ENCODE measurements around the gene CCDC88C. TPM values are rescaled to one million over a fixed set of nuclear protein-coding genes. Genes with fewer than 3 reads are reported as not detected.

The CCDC88C gene
- total and polyA plus RNA-seq, 2 experiments from 2014 or later, result 23.6 to 60.7 TPM

DNA sequence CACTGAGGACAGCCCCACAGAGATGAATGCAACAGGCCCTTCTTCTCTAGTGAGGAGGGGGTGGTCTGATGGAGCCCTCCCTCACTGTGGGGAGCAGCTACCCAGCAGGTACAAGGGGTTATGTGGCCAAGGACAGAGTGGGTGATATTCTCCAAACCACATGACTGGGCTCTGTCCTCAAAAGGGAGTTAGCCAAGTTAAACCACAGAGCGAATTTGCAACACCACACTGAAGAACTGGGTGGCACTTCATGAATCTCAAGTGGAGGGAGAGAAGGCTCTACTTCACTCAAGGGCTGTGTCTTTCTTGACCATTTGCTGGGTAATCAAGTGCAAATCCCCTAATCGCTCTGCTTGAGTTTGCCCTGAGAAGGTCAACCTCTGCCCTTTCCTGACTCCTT, 185.6 kb downstream of the CCDC88C start:
- Histone ChIP-seq H3K36me3 (ENCODE audit: insufficient read depth) (no peaks in the 10 kb centered on the region), H2AFZ (no peak overlapping the region), H3K4me2 (no peak overlapping the region), H3K27ac (ENCODE audit: low read depth) (no peak overlapping the region), H3K27me3 (ENCODE audit: insufficient read depth) (no peaks in the 10 kb centered on the region), H3K4me1 (ENCODE audit: insufficient read depth) (peaks cover 14% of the 10 kb centered on the region; the same call in 1 of the 2 replicates), H3K9me2 (ENCODE audit: insufficient read depth) (peaks cover 5% of the 10 kb centered on the region; the same call in 1 of the 2 replicates), H4K20me1 (replicated peaks; ENCODE audit: insufficient read depth) (no peaks in the 10 kb centered on the region; the same call in 1 of the 2 replicates), H3K4me3 (no peak overlapping the region), H3K79me2 (replicated peaks; ENCODE audit: insufficient read depth) (no peaks in the 10 kb centered on the region), H3F3A (replicated peaks; ENCODE audit: low read depth) (no peaks in the 10 kb centered on the region)
- DNase-seq (ENCODE audit: low spot score), result no peak
- Mint-ChIP-seq H3K4me1 (peaks cover 14% of the 10 kb centered on the region), H3K4me3 (no peak overlapping the region), H3K36me3 (ENCODE audit: low read depth) (peaks cover 23% of the 10 kb centered on the region), H3K9me3 (peaks cover 24% of the 10 kb centered on the region), H3K27ac (no peak overlapping the region), H3K27me3 (ENCODE audit: insufficient read depth, low read depth, poor library complexity) (peaks cover 10% of the 10 kb centered on the region)
- TF ChIP-seq, protein P1, sequence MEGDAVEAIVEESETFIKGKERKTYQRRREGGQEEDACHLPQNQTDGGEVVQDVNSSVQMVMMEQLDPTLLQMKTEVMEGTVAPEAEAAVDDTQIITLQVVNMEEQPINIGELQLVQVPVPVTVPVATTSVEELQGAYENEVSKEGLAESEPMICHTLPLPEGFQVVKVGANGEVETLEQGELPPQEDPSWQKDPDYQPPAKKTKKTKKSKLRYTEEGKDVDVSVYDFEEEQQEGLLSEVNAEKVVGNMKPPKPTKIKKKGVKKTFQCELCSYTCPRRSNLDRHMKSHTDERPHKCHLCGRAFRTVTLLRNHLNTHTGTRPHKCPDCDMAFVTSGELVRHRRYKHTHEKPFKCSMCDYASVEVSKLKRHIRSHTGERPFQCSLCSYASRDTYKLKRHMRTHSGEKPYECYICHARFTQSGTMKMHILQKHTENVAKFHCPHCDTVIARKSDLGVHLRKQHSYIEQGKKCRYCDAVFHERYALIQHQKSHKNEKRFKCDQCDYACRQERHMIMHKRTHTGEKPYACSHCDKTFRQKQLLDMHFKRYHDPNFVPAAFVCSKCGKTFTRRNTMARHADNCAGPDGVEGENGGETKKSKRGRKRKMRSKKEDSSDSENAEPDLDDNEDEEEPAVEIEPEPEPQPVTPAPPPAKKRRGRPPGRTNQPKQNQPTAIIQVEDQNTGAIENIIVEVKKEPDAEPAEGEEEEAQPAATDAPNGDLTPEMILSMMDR (conservative IDR thresholded peaks at IDR 0.05; ENCODE audit: low read depth in 2 of 2), result no peak
- TF ChIP-seq ZNF462 (CRISPR knock-in tag; IDR thresholded peaks at IDR 0.05), result no peak
- no peak for ATAC-seq

DNA sequence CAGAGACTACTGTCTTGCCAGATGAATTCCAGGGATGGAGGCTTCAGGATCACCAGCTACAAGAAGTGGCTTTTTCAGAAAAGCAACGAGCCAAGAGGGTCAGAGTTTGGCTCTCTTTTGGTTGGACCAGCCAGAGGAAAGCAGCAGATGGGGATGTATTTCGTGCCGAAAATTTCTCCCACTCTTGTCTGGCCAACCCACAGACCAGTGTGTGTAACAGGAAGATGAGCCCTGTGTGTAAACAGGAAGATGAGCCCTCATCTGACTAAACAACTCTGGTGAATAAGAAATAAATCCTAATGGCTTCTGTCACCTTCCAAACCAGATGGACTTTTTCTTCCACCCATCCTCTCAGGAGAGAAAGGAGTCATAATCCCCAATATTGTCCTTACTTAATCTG, 186.2 kb downstream of the CCDC88C start:
- peaks cover 23% of the 10 kb centered on the region for H3K36me3 Mint-ChIP-seq (ENCODE audit: low read depth)
- no peak for DNase-seq (ENCODE audit: low spot score)
- H3K9me2 ChIP-seq (ENCODE audit: insufficient read depth), result peaks cover 5% of the 10 kb centered on the region; the same call in 1 of the 2 replicates
- no peak overlapping the region for H3K4me3 Mint-ChIP-seq
- H3K27ac Mint-ChIP-seq, result no peak overlapping the region
- no peaks in the 10 kb centered on the region for H3F3A ChIP-seq (replicated peaks; ENCODE audit: low read depth)
- H3K4me2 ChIP-seq, result no peak overlapping the region
- peaks cover 14% of the 10 kb centered on the region for H3K4me1 Mint-ChIP-seq
- no peak overlapping the region for H3K4me3 ChIP-seq
- no peaks in the 10 kb centered on the region for H3K79me2 ChIP-seq (replicated peaks; ENCODE audit: insufficient read depth)
- no peaks in the 10 kb centered on the region for H3K36me3 ChIP-seq (ENCODE audit: insufficient read depth)
- no peaks in the 10 kb centered on the region for H3K27me3 ChIP-seq (ENCODE audit: insufficient read depth)
- H4K20me1 ChIP-seq (replicated peaks; ENCODE audit: insufficient read depth), result no peaks in the 10 kb centered on the region; the same call in 1 of the 2 replicates
- H3K27ac ChIP-seq (ENCODE audit: low read depth), result no peak overlapping the region
- peaks cover 14% of the 10 kb centered on the region; the same call in 1 of the 2 replicates for H3K4me1 ChIP-seq (ENCODE audit: insufficient read depth)
- H2AFZ ChIP-seq, result no peak overlapping the region
- ATAC-seq, result no peak
- peaks cover 24% of the 10 kb centered on the region for H3K9me3 Mint-ChIP-seq
- peaks cover 10% of the 10 kb centered on the region for H3K27me3 Mint-ChIP-seq (ENCODE audit: insufficient read depth, low read depth, poor library complexity)
- no peak for TF ChIP-seq ZNF114 (CRISPR knock-in tag; IDR thresholded peaks at IDR 0.05)
- no peak for TF ChIP-seq NANOG (IDR thresholded peaks at IDR 0.05; ENCODE audit: borderline replicate concordance)
- TF ChIP-seq EZH2phosphoT487 (IDR thresholded peaks at IDR 0.05; ENCODE audit: unreplicated experiment), result no peak
- TF ChIP-seq CREB1 (CRISPR knock-in tag; IDR thresholded peaks at IDR 0.05; ENCODE audit: low read depth), result no peak
- TF ChIP-seq, protein P2, sequence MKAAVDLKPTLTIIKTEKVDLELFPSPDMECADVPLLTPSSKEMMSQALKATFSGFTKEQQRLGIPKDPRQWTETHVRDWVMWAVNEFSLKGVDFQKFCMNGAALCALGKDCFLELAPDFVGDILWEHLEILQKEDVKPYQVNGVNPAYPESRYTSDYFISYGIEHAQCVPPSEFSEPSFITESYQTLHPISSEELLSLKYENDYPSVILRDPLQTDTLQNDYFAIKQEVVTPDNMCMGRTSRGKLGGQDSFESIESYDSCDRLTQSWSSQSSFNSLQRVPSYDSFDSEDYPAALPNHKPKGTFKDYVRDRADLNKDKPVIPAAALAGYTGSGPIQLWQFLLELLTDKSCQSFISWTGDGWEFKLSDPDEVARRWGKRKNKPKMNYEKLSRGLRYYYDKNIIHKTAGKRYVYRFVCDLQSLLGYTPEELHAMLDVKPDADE (IDR thresholded peaks at IDR 0.05), result no peak
- TF ChIP-seq JUNB (IDR thresholded peaks at IDR 0.05; ENCODE audit: unreplicated experiment), result no peak
- TF ChIP-seq POLR2AphosphoS5 (IDR thresholded peaks at IDR 0.05; ENCODE audit: low read depth), result no peak
- TF ChIP-seq EZH2 (IDR thresholded peaks at IDR 0.05; ENCODE audit: low read depth, unreplicated experiment), result no peak
- no peak for TF ChIP-seq ZNF331 (CRISPR knock-in tag; IDR thresholded peaks at IDR 0.05; ENCODE audit: low read depth)
- TF ChIP-seq, protein P1 (conservative IDR thresholded peaks at IDR 0.05; ENCODE audit: low read depth in 2 of 2), result no peak
